ENCODE data around the gene MCF2L2.
"Not testable (repeated sequence)": the region's sequence is repeated elsewhere in the genome, so short reads cannot be mapped to it uniquely, and the experiment has no call there.

Gene MCF2L2

DNA sequence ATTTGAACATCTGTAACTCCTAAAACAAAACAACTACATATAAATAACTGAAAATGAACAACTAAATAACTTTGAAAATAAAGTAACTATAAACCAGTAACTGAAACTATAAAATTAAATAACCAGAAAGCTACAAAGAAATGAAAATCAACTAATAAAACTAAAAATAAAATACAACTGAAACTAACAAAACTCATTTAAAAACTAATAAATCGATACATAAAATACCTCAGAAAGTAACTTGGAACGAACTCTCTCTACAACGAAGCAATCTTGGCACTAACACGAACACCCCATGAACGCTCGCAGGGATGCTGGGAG lies 249.9 kb downstream of the MCF2L2 start:
- no peak for ATAC-seq
- no peak for TF ChIP-seq ZC3H10 (CRISPR knock-in tag; IDR thresholded peaks at IDR 0.05)
- no peak for TF ChIP-seq TOX (CRISPR knock-in tag; IDR thresholded peaks at IDR 0.05; ENCODE audit: borderline replicate concordance)
- TF ChIP-seq CSDC2 (CRISPR knock-in tag; IDR thresholded peaks at IDR 0.05), result no peak
- no peak for TF ChIP-seq RARB (CRISPR knock-in tag; IDR thresholded peaks at IDR 0.05)
- no peak for TF ChIP-seq TCF4 (CRISPR knock-in tag; IDR thresholded peaks at IDR 0.05; ENCODE audit: borderline replicate concordance)
- TF ChIP-seq BACH2 (CRISPR knock-in tag; IDR thresholded peaks at IDR 0.05; ENCODE audit: borderline replicate concordance), result no peak
- no peak for TF ChIP-seq ARNTL (CRISPR knock-in tag; IDR thresholded peaks at IDR 0.05; ENCODE audit: borderline replicate concordance, low read depth)
- TF ChIP-seq ZNF565 (CRISPR knock-in tag; conservative IDR thresholded peaks at IDR 0.05; ENCODE audit: low read depth), result no peak
- TF ChIP-seq, protein P1, sequence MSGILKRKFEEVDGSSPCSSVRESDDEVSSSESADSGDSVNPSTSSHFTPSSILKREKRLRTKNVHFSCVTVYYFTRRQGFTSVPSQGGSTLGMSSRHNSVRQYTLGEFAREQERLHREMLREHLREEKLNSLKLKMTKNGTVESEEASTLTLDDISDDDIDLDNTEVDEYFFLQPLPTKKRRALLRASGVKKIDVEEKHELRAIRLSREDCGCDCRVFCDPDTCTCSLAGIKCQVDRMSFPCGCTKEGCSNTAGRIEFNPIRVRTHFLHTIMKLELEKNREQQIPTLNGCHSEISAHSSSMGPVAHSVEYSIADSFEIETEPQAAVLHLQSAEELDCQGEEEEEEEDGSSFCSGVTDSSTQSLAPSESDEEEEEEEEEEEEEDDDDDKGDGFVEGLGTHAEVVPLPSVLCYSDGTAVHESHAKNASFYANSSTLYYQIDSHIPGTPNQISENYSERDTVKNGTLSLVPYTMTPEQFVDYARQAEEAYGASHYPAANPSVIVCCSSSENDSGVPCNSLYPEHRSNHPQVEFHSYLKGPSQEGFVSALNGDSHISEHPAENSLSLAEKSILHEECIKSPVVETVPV (CRISPR knock-in tag; IDR thresholded peaks at IDR 0.05), result no peak
- no peak for TF ChIP-seq ESRRG (CRISPR knock-in tag; IDR thresholded peaks at IDR 0.05)
- no peak for TF ChIP-seq ZNF8 (CRISPR knock-in tag; IDR thresholded peaks at IDR 0.05)
- no peak for TF ChIP-seq POU6F1 (CRISPR knock-in tag; IDR thresholded peaks at IDR 0.05; ENCODE audit: borderline replicate concordance, low read depth)

DNA sequence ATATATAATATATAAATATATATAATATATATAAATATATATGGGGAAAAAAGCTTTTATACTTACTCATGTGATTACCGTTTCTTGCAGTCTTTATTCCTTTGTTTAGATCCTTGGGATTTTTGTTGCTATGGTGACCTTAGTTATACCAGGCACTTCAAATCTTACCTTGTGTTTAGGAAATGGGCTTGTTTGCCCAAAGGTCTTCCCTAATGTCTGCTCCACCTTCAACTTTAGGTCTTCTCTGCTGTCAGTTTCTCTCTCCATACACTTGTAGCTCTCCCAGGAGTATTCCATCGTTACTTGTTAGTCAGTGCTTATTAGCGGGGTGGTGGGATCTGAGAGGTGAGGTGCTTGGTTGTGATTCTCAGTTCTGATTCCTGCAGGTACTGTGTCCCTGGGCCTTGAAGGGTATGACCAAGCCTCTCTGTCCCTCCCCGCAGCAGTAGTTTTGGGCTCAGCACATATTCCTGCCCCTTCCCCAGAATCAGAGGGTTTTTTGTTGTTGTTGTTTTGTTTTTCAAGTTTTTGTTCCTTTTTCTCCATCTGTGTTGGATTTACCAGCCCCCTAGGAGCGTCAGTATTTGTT lies 256.3 kb downstream of the MCF2L2 start:
- no peak for ATAC-seq
- TF ChIP-seq BACH2 (CRISPR knock-in tag; IDR thresholded peaks at IDR 0.05; ENCODE audit: borderline replicate concordance) (no peak), POU6F1 (CRISPR knock-in tag; IDR thresholded peaks at IDR 0.05; ENCODE audit: borderline replicate concordance, low read depth) (no peak), TOX (CRISPR knock-in tag; IDR thresholded peaks at IDR 0.05; ENCODE audit: borderline replicate concordance) (no peak), ESRRG (CRISPR knock-in tag; IDR thresholded peaks at IDR 0.05) (no peak), ZC3H10 (CRISPR knock-in tag; IDR thresholded peaks at IDR 0.05) (no peak), ZNF70 (CRISPR knock-in tag; IDR thresholded peaks at IDR 0.05) (no peak), RARB (CRISPR knock-in tag; IDR thresholded peaks at IDR 0.05) (no peak), PPARA (CRISPR knock-in tag; IDR thresholded peaks at IDR 0.05; ENCODE audit: borderline replicate concordance) (no peak), OSR1 (CRISPR knock-in tag; IDR thresholded peaks at IDR 0.05) (no peak), ZNF8 (CRISPR knock-in tag; IDR thresholded peaks at IDR 0.05) (no peak), ZFP3 (CRISPR knock-in tag; IDR thresholded peaks at IDR 0.05) (no peak), ISL1 (CRISPR knock-in tag; IDR thresholded peaks at IDR 0.05) (no peak), CSDC2 (CRISPR knock-in tag; IDR thresholded peaks at IDR 0.05) (no peak), SNAI2 (CRISPR knock-in tag; IDR thresholded peaks at IDR 0.05) (no peak), CREB5 (CRISPR knock-in tag; IDR thresholded peaks at IDR 0.05; ENCODE audit: low read depth) (no peak), TSHZ2 (CRISPR knock-in tag; IDR thresholded peaks at IDR 0.05) (no peak)
- TF ChIP-seq, protein P1 (CRISPR knock-in tag; IDR thresholded peaks at IDR 0.05), result no peak
- TF ChIP-seq, protein P2, sequence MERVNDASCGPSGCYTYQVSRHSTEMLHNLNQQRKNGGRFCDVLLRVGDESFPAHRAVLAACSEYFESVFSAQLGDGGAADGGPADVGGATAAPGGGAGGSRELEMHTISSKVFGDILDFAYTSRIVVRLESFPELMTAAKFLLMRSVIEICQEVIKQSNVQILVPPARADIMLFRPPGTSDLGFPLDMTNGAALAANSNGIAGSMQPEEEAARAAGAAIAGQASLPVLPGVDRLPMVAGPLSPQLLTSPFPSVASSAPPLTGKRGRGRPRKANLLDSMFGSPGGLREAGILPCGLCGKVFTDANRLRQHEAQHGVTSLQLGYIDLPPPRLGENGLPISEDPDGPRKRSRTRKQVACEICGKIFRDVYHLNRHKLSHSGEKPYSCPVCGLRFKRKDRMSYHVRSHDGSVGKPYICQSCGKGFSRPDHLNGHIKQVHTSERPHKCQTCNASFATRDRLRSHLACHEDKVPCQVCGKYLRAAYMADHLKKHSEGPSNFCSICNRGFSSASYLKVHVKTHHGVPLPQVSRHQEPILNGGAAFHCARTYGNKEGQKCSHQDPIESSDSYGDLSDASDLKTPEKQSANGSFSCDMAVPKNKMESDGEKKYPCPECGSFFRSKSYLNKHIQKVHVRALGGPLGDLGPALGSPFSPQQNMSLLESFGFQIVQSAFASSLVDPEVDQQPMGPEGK (CRISPR knock-in tag; IDR thresholded peaks at IDR 0.05; ENCODE audit: borderline replicate concordance), result no peak

GRCh38 chr3:183167975-183168374 lies 260.4 kb downstream of the MCF2L2 start:
- not testable (repeated sequence) for ATAC-seq

Measured in SK-N-SH treated with all-trans-retinoic acid at 6 μM for 48 hours (cell line).